ENCODE results near the gene ARSH.

- TF ChIP-seq CTCF (IDR thresholded peaks at IDR 0.05) (no peak), POLR2AphosphoS5 (IDR thresholded peaks at IDR 0.05) (no peak)
Observed at GRCh38 chrX:3006495-3006894, at the start of gene ARSH.

Data from suprapubic skin (tissue), 3 donors.